Measurements from ENCODE around the gene JAKMIP2.

Gene JAKMIP2

GRCh38 chr5:147701468-147701867, 81.1 kb downstream of the JAKMIP2 start:
- DNase-seq, result no peak

GRCh38 chr5:147699496-147700088, 82.9 kb downstream of the JAKMIP2 start:
- no peak for DNase-seq

GRCh38 chr5:147697380-147697779, 85.1 kb downstream of the JAKMIP2 start:
- DNase-seq, result no peak

GRCh38 chr5:147694772-147695171, 87.8 kb downstream of the JAKMIP2 start:
- no peak for DNase-seq

DNA sequence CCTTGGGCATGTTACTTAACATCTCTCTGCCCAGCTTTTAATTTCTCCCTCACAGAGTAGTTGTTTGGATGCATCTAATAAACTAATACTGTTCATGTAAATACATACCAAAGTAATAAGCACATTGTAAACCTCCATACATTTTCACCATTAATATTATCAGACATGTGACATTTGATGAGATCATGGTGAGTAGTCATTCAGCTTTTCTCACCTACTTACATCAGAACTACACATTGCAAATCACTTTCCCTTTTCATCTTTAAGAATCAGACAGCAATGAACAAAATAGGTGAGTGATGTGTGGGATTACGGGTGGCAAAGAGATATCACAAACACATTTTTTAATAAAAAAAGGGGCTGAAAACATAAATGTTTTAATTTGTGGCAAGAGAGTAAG, 89.3 kb downstream of the JAKMIP2 start:
- DNase-seq, result no peak

GRCh38 chr5:147691130-147691529, 91.4 kb downstream of the JAKMIP2 start:
- DNase-seq, result no peak

DNA sequence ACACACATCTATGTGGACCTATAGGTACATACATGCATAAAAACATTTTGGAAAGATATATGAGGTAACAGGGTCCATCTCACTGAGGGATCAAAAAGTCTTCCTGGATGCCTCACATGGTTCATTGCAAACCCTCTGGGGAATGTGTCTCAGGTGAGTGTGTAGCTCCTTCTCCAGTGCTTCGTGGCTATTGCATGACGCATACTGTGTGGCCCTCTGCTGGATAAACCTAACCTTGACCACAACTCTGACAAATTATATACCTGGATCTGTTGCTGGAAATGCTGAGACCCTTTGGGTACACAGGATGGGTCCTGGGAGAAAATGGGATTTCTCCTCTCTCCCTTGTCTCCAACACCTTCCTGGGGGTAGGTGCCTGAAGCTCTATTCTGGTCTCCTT, 91.9 kb downstream of the JAKMIP2 start:
- DNase-seq, result no peak

DNA sequence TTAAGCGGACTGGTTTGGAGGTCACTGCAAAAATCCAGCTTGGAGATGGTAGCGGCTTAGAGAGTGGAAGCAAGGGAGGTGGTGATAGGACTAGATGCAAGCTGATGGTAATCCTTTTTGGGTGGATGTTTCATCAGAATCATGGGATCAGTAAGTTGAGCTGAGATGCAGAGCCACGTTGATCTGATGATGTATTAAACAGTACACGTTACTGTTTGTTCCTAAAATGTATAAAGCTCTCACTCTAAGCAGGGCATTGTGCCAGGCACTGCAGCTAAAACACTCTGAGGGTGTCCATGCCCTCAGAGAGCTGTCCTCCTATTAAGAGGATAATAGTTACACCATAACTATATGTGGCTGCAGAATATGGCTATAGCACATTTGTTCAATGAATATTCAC, 93.1 kb downstream of the JAKMIP2 start:
- no peak for DNase-seq

DNA sequence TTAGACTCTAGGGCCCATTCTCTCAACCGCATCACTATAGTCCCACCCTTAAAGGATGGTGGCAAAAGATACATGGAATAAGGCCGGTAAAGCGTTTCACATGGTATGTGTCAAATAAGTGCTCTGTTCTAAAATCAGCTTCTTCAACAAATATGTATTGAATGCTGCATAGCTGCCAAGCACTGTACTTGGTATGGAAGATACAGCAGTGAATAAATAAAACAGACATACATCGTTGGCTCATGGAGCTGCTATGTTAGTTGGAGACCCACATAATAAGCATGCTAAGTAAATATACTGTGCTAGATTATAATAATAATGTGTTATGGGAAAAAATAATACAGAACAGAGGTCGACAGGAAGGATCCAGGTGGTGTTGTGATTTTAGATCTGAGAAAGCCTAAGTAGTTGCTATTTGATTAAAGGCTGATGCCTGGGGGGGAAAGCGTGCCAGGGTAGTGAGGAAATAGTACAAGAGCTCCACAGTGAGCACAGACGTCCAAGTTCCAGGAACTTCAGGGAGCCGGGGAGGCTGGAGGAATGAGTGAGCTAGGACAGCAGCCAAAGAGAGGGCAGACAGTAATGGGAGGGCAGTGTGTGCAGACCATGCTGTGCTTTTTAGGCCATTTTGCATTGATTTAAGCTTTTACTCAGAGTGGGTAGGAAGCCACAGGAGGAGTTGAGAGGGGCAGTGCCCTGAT, 93.7 kb downstream of the JAKMIP2 start:
- DNase-seq, result peak in 42 of 56 donors; percentile 3 to 76 (median 34)

- DNase-seq, result no peak
Observed at GRCh38 chr5:147687118-147687517, 95.4 kb downstream of the JAKMIP2 start.

- DNase-seq, result no peak
Observed at GRCh38 chr5:147686421-147686820, 96.1 kb downstream of the JAKMIP2 start.

- peak in 6 of 56 donors; percentile 11 to 25 (median 16) for DNase-seq
Observed at GRCh38 chr5:147685993-147686392, 96.5 kb downstream of the JAKMIP2 start.

GRCh38 chr5:147675168-147675567, 107.4 kb downstream of the JAKMIP2 start:
- DNase-seq, result no peak

DNA sequence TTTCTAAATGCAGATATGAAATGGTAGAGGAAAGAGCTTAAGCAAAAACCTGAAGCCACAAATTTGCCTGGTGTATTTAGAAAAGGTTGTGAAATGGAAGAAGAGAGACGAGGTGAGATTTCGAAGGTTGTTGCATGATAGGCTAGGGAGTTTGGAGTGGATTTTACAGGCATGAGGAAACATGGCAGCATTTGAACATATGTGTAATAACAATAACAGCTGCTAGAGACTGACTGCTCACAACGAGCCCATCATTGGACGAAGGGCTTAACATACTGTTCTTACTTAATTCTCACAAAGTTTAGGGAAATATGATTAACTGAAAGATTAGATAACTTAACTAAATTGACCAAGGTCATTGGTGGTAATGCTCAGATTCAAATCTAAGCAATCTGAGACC, 108.1 kb downstream of the JAKMIP2 start:
- DNase-seq, result no peak

GRCh38 chr5:147673791-147674190, 108.7 kb downstream of the JAKMIP2 start:
- DNase-seq, result no peak

DNA sequence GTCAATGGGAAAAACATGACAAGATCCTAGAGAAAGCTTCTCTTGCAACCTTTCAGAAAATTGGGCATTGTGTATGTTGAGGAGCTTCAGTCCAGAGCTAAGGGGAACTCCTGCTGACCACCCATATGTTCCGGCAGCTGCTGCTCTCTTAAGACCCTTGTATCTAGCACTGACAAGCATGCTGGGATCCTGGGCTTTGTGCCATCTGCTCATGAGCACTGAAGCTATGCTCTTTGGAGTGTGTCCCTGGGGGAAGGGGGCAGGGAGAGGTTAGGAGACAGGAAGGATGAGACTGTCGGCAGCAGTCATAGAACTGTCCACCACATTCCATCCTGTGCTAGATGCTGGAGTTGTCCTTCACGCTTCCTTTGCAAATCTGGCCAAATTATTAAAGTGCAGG, 109.3 kb downstream of the JAKMIP2 start:
- DNase-seq, result peak in 16 of 56 donors; percentile 3 to 50 (median 15)

- DNase-seq, result no peak
Observed at GRCh38 chr5:147671365-147671764, 111.2 kb downstream of the JAKMIP2 start.

GRCh38 chr5:147670815-147671214, 111.7 kb downstream of the JAKMIP2 start:
- no peak for DNase-seq

DNA sequence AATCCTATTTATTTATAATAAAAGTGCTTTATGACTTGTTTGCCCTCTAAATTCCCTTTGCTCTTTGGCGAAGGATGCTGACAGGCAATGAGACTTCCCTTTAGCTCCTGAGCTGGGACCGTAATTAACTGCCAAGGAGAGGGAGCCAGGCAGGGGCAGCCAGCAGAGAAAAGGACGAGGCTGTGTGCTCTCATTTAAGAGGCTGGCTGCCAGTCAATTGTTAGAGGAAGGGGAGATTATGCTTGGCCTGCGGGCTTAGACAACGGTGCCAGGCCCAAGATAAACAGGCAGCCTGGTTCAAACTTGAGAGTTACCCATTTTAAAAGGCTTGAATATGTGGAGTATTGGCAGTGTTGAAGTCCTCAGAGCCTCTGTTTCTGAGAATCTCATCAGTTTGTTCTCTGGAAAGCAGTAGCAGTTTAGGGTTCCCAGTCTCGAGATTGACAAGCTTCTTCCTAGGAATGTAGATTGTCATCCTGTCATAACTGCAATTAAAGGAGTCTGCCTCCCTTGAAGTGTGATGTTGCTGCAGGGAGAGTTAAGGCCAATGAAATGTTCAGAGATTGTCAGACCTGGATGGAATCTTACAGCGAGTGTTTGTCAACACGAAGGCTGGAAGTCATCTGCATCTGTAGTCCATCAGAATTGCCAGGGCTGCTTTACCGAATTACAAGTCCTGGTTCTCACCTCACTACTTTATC, 113.2 kb downstream of the JAKMIP2 start:
- peak in 13 of 56 donors; percentile 3 to 46 (median 20) for DNase-seq

GRCh38 chr5:147668385-147668784, 114.1 kb downstream of the JAKMIP2 start:
- DNase-seq, result no peak

GRCh38 chr5:147667363-147667762, 115.2 kb downstream of the JAKMIP2 start:
- DNase-seq, result no peak

- no peak for DNase-seq
Observed at GRCh38 chr5:147666419-147666818, 116.1 kb downstream of the JAKMIP2 start.

DNA sequence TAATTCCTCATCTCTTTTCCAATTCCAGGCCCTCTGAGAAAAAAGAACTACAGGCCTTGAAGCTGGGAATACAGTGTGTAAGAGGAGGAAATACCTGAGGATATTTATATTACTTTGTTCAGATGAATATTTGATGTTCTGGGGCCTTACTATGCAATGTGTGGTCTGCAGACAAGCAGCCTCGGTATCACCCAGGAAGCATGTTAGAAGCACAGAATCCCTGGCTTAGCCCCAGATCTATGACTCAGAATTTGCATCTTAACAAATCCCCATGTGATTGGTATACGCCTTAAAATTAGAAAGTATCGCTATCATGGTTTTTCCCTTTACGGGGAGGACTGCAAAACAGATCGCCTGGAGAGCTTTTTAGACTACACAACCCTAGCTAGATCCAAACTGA, 121.0 kb downstream of the JAKMIP2 start:
- DNase-seq, result peak in 4 of 56 donors; percentile 4 to 35 (median 16)
